Mucosa of descending colon (tissue), 3 donors: ENCODE results near the gene WDR46. TPM values are rescaled to one million over a fixed set of nuclear protein-coding genes. Genes with fewer than 3 reads are reported as not detected.

Experiments used
- ATAC-seq: fragments of 200-7000 bp; cut with Tn5 transposase; one replicate; pipeline ENCODE4 v1.9.1; 2020; ENCODE audit warnings: mild to moderate bottlenecking, moderate library complexity
- DNase-seq, 3 donors: peaks; one replicate each; pipeline ENCODE4 v3.0.0-alpha.2; 2020
- H3K36me3 ChIP-seq: fragments of 200-600 bp; one replicate; pipeline ENCODE4 v1.8.0; 2021; ENCODE audit warnings: low read depth, mild to moderate bottlenecking
- H3K4me1 ChIP-seq: fragments of 200-600 bp; one replicate; pipeline ENCODE4 v1.8.0; 2021; ENCODE audit warnings: low read depth, mild to moderate bottlenecking
- H3K4me3 ChIP-seq: fragments of 200-600 bp; one replicate; pipeline ENCODE4 v1.8.0; 2021; ENCODE audit warnings: mild to moderate bottlenecking
- H3K9me3 ChIP-seq: fragments of 200-600 bp; one replicate; pipeline ENCODE4 v1.8.0; 2021; ENCODE audit warnings: mild to moderate bottlenecking
- intact Hi-C, 2 donors: fragments of 100-400 bp; cut with DNase I in 1 of 2; cut with micrococcal nuclease in 1 of 2; formaldehyde crosslinking; loops; one replicate each; pipeline versions ENCODE4 v1.11.0 to v1.11.1; 2022; cut with DNase I, micrococcal nuclease
- long read RNA-seq, 2 donors: library from polyadenylated mRNA; unstranded; transcript quantifications; one replicate each; pipeline ENCODE4 v2.0.0, GENCODE V29; 2019 to 2021
- total RNA-seq, 3 donors: library from RNA; stranded (reverse); fragmentation: NEBNext Ultra II Directional in 2 of 3; extraction: Animal tissue kit (Norgen Biotek cat#: 25700) in 2 of 3; gene quantifications; one replicate each; pipeline versions ENCODE4 v1.2.1 to v1.2.4, GENCODE V29; 2021 to 2023
- TF ChIP-seq, protein P1 (sequence below): fragments of 200-600 bp; IDR thresholded peaks from one replicate; pipeline ENCODE4 v1.8.0; 2022; ENCODE audit warnings: antibody characterized with exemption, mild to moderate bottlenecking
- donor health status: DM: no; HTN: no; CAD: no; lungs with moderate emphysema.
- donor health status: DM: no; HTN: no; CAD: no.
- donor health status: DM: no; HTN: yes; CAD: no.

WDR46 gene, protein sequence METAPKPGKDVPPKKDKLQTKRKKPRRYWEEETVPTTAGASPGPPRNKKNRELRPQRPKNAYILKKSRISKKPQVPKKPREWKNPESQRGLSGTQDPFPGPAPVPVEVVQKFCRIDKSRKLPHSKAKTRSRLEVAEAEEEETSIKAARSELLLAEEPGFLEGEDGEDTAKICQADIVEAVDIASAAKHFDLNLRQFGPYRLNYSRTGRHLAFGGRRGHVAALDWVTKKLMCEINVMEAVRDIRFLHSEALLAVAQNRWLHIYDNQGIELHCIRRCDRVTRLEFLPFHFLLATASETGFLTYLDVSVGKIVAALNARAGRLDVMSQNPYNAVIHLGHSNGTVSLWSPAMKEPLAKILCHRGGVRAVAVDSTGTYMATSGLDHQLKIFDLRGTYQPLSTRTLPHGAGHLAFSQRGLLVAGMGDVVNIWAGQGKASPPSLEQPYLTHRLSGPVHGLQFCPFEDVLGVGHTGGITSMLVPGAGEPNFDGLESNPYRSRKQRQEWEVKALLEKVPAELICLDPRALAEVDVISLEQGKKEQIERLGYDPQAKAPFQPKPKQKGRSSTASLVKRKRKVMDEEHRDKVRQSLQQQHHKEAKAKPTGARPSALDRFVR
- 10 to 100 TPM; 25.5 to 37.9 (median 30.9) TPM for total RNA-seq
- long read RNA-seq, donor 1, transcript WDR46-231 (15 exons, 2,358 nt) = major isoform, 36 of 61 reads
- long read RNA-seq, donor 1, partial matches to known transcripts = 9 of 61 reads
- long read RNA-seq, donor 1, other reads (novel, unspliced or antisense) = 16 of 61 reads
- long read RNA-seq, donor 2, transcript WDR46-231 (15 exons, 2,358 nt) = major isoform, 20 of 31 reads
- long read RNA-seq, donor 2, partial matches to known transcripts = 3 of 31 reads
- long read RNA-seq, donor 2, other reads (novel, unspliced or antisense) = 8 of 31 reads

DNA sequence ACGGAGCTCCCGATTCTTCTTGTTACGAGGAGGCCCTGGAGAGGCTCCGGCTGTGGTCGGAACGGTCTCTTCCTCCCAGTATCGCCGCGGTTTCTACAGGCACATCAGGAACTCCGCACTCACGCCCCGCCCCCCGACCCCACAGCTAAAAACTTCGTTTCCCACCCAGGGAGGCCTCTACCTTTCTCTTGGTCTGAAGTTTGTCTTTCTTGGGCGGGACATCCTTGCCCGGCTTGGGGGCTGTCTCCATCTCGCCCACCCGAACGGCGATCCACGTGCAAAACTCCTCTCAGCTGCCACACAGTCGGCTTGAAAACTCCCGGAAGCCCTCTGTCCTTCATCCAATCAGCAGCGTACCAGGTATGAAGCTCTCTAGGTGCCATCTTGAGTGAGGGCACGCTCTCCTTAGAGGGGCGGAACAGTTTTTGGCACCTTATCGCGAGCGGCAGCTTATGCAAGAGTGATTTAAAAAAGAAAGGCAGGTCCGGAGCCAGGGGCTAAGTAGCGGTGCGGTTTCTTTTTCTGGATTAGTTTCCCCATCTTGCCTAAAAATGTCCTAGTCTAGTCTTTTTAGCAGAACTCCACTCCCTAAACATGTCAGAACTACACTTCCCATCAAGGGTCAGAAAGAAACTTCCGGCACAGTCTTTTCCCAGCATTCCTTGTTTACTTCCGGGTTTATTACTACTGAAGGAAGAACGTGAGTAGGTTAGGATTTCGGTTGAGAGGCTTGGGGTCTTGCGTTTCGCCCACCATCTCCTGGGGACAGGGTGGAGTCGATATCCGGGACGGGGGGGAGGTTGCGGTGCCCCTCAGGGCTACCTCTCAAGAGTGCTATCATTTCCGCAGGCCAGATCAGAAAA lies at the start of gene WDR46, which contains the start of gene PFDN6:
TSS of gene WDR46 (minus strand) at position 319 of the 863 bp plus-strand sequence. CDS start at position 250, 69 bp downstream.
TSS of gene PFDN6 (plus strand) at position 681 of the 863 bp plus-strand sequence. CDS start 256 bp downstream, outside the sequence.
- peak; percentile 76 to 88 (median 78) for DNase-seq
- TF ChIP-seq, protein P1, sequence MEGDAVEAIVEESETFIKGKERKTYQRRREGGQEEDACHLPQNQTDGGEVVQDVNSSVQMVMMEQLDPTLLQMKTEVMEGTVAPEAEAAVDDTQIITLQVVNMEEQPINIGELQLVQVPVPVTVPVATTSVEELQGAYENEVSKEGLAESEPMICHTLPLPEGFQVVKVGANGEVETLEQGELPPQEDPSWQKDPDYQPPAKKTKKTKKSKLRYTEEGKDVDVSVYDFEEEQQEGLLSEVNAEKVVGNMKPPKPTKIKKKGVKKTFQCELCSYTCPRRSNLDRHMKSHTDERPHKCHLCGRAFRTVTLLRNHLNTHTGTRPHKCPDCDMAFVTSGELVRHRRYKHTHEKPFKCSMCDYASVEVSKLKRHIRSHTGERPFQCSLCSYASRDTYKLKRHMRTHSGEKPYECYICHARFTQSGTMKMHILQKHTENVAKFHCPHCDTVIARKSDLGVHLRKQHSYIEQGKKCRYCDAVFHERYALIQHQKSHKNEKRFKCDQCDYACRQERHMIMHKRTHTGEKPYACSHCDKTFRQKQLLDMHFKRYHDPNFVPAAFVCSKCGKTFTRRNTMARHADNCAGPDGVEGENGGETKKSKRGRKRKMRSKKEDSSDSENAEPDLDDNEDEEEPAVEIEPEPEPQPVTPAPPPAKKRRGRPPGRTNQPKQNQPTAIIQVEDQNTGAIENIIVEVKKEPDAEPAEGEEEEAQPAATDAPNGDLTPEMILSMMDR = peak; percentile 6
- H3K4me3 ChIP-seq = peak within 1 kb of the TSS; percentile 54
- no peaks in the 10 kb centered on the region for H3K9me3 ChIP-seq
- peaks cover 18% of the 10 kb centered on the region for H3K4me1 ChIP-seq
- intact Hi-C loops = no loop called here
- H3K36me3 ChIP-seq = no peaks in the 10 kb centered on the region
- ATAC-seq = peak; percentile 97

DNA sequence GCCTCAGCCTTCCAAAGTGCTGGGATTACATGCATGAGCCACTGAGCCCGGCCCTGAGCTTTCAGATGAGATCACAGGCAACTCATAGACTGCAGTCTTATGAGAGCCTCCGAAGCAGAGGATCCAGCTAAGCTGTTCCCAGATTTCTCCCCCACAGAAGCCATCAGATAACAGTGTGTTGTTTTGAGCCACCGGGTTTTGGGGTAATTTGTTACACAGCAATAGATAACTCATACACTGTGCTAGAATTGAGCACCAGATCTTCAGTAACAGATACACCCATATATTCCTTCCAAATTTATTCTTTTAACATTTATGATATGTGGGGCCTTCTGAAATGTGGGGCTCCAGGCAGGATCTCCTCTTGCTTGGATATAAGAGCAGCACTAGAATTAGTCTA lies 47.5 kb upstream of the WDR46 start:
- no peaks in the 10 kb centered on the region for H3K9me3 ChIP-seq
- intact Hi-C loops = no loop called here
- no peaks in the 10 kb centered on the region for H3K4me1 ChIP-seq
- H3K36me3 ChIP-seq = no peaks in the 10 kb centered on the region
- ATAC-seq = no peak
- DNase-seq = no peak
- no peak overlapping the region for H3K4me3 ChIP-seq
- TF ChIP-seq, protein P1 = no peak

- Histone ChIP-seq H3K36me3 (no peaks in the 10 kb centered on the region), H3K4me1 (no peaks in the 10 kb centered on the region), H3K4me3 (no peak overlapping the region), H3K9me3 (no peaks in the 10 kb centered on the region)
- DNase-seq = no peak
- TF ChIP-seq, protein P1 = no peak
- no peak for ATAC-seq
- intact Hi-C loops = no loop called here
Observed at GRCh38 chr6:33335916-33336315, 46.9 kb upstream of the WDR46 start.

DNA sequence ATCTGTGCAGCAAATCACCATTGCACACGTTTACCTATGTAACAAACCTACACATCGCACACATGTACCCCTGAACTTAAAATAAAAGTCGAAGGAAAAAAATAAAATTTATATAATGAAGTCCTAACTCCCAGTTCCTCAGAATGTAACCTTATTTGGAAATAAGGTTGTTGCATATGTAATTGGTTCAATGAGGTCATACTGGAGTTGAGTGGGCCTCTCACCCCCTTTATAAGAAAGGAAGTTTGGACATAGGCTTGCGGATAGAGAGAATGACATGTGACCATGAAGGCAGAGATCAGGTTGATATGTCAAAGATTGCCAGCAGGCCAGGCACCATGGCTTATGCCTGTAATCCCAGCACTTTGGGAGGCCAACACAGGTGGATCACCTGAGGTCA lies 44.6 kb upstream of the WDR46 start:
- H3K4me3 ChIP-seq = no peak overlapping the region
- DNase-seq (no peak), ATAC-seq (no peak)
- H3K9me3 ChIP-seq = no peaks in the 10 kb centered on the region
- intact Hi-C loops = no loop called here
- TF ChIP-seq, protein P1 = no peak
- H3K4me1 ChIP-seq = no peaks in the 10 kb centered on the region
- no peaks in the 10 kb centered on the region for H3K36me3 ChIP-seq

GRCh38 chr6:33330736-33331135 lies 41.7 kb upstream of the WDR46 start:
- Histone ChIP-seq H3K36me3 (no peaks in the 10 kb centered on the region), H3K4me3 (no peak overlapping the region), H3K9me3 (no peaks in the 10 kb centered on the region), H3K4me1 (no peaks in the 10 kb centered on the region)
- ATAC-seq = no peak
- TF ChIP-seq, protein P1 = no peak
- intact Hi-C loops = no loop called here
- DNase-seq = no peak
